Measurements from ENCODE around the gene DNTT.

DNTT gene

GRCh38 chr10:96304230-96304629 is at the start of gene DNTT:
DNTT (plus strand) TSS chr10:96304434; CDS start chr10:96304498, 64 bp downstream.
- no peak for DNase-seq (ENCODE audit: low read depth, low spot score)

DNA sequence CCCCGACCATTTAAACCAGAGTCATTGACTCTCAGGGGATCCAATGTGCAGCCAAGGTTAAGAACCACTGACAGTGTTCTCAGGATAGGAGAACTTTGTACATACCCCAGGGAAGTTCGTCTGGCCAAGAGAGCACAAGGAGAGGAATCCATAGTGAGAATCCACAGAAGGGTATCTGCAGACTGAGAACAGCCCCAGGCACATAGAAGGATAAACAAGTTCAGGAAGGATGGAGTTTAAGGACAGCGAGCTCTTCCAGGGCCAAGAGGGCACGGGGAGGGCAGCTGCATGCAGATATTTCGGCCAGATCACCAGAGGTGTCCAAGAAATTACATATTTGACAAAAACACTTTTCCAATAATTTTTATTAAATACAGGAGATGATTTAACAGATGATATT is 49.3 kb upstream of the DNTT start:
- DNase-seq (ENCODE audit: low read depth, low spot score) = no peak

DNA sequence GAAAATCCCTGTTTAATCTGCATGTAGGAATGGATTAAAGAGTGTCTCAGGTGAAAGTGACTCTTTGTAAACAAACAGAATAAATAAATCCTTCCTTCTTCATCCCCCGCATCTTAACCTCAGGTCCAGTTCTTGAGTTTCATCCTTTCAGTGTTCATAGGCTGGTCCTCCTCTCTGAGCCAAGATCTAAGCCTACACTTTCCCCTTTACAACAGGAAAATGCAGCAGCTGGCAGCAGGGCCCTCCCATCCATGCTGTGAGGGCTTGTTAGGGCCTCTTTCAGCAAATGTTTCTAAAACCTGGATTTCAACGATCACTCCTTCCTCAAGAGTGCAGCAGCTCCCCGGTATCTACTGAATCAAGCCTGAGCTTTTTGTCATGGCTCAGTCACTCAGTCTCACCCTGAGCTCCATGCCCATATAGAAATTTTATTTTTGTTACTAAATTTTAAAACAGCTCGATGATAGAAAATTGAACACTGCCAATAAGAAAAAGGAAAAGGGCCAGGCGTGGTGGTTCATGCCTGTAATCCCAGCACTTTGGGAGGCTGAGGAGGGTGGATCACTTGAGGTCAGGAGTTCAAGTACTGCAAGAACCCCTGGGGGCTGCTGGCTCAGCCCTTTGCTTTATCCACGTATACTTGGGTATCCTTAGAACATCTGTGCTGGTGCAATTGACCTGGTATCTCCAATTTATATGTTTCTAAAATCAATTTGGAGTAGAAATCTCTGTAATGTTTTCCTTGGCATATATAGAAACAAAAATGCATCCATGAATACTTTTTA is 48.5 kb upstream of the DNTT start:
- no peak for DNase-seq (ENCODE audit: low read depth, low spot score)

DNA sequence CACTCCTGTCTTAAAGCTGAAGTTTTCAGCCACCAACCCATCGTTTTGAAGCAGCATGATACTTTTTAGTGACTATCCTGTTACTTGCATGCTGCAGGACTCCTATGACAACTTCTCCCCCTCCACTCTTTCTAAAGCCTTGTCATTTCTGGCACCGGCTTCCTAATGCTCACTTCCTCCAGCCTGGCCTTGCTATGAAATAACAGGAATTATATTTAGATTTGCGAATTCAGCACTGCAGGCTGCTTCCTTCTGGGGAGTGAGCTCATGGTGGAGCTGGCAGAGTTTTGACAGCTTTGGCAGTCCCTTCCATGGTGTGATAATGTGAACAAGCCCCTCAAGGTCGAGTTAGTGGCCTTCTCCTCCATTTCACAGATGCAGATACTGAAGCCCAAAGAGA is 46.3 kb upstream of the DNTT start:
- no peak for DNase-seq (ENCODE audit: low read depth, low spot score)

GRCh38 chr10:96259150-96259549 is 45.1 kb upstream of the DNTT start:
- DNase-seq (ENCODE audit: low read depth, low spot score) = no peak

- DNase-seq (ENCODE audit: low read depth, low spot score) = no peak
These were observed 44.2 kb upstream of the DNTT start for GRCh38 chr10:96260014-96260413.

DNA sequence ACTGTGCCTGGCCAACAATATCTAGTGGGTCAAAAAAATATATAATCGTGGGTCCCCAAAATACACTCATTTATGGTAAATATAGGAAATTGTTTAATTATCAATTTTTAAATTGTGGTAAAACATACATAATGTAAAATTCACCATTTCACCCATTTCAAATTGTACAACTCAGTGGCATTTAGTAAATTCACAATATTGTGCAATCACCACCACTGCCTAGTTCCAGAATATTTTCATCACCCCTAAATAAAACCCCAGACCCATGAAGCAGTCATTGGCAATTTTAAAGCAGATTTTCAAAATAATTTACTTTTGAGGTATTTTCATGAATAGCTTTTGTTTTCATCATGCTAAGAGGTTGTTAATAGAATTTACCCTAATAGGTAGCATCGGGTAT is 43.1 kb upstream of the DNTT start:
- DNase-seq (ENCODE audit: low read depth, low spot score) = no peak

DNA sequence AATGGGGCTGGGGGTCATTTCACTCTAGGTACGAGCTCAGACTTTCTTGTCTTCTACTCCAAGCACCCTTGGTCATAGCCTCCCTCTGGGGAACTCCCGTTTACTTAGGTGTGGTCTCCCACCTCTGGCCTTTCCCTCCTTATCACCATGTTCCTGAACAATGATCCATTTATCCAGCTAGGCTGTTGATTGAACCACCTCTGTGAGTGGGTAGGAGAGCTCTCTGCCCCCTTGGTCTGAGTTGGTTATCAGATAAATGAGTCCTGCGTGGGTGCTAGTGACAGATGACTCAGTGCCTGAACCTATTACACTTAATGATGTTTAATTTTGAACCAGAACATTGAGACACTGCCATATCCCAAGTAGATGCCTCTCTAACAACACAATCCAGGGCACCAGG is 42.3 kb upstream of the DNTT start:
- no peak for DNase-seq (ENCODE audit: low read depth, low spot score)

DNA sequence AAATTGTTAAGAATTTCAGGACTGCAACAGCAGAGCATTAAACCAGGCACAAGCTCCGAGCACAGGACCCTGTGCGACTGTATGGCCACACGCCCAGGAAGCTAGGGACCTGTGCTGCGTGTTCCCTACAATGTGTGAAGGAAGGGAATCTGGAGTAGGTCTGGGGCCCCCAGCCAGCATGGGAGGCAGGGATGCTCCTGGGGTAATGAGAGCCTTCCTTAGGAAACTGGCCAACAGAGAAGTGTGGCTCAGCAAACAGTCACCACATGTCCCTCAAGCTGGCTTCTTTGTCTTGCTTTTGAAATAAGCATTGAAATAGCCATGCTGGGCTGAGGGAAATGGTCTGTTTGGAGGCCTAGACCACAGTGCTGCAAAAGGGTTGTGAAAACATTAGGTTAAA is 41.1 kb upstream of the DNTT start:
- no peak for DNase-seq (ENCODE audit: low read depth, low spot score)

DNA sequence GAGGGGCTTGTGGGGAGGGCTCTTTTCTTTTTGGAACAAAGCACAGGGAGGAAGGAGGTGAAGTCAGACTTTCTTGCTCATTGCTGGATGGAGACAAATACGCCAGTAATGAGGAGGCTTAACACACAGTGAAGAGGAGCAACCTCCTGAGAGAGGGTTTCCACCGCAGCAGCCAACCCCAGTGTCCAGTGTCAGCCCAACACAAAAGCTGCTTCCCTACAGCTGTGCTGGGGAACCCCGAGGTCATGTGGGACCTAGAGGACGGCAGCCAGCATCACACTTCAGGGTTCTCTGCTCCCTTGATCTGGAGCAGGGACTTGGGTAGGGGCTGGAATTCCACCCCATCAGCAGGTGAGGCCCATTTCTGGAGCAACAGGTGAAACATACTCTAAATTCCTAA is 40.6 kb upstream of the DNTT start:
- no peak for DNase-seq (ENCODE audit: low read depth, low spot score)

DNA sequence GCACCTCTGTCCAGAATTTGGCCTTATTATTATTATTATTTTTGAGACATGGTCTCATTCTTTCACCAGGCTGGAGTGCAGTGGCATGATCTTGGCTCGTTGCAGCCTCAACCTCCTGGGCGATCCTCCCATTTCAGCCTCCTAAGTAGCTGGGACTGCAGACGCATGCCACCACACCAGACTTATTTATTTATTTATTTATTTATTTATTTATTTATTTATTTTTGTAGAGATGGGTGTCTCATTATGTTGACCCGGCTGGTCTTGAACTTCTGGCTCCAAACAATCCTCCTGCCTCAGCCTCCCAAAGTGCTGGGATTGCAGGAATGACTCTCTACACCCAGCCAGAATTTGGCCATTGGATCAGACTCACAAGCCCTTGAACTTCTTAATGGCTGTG is 39.3 kb upstream of the DNTT start:
- DNase-seq (ENCODE audit: low read depth, low spot score) = no peak

GRCh38 chr10:96266118-96266770 is 38.0 kb upstream of the DNTT start:
- DNase-seq (ENCODE audit: low read depth, low spot score) = no peak

DNA sequence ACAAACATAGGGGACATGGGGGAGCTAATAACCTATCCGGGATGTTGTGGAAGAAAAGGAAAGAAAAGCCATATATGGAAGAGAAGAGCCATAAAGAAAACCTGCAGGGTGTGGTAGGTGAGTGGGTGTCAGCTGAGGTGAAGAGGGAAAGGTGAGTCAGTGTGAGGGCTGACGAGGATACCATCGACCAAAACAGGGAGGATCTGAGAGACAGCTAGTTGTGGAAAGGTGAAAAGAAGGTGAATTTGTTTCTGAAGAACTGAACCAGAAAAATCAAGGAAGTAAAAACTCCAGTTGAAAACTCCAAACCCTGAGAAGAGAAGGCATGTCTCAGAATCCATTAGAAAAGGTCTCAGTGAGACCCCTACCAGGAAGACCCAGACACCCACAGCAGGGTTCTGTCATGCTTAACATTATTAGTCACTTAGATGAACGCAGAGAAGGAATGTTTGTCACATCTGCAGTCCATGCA is 37.0 kb upstream of the DNTT start:
- DNase-seq (ENCODE audit: low read depth, low spot score) = no peak

- no peak for DNase-seq (ENCODE audit: low read depth, low spot score)
These were observed 35.8 kb upstream of the DNTT start for GRCh38 chr10:96268341-96268909.

DNA sequence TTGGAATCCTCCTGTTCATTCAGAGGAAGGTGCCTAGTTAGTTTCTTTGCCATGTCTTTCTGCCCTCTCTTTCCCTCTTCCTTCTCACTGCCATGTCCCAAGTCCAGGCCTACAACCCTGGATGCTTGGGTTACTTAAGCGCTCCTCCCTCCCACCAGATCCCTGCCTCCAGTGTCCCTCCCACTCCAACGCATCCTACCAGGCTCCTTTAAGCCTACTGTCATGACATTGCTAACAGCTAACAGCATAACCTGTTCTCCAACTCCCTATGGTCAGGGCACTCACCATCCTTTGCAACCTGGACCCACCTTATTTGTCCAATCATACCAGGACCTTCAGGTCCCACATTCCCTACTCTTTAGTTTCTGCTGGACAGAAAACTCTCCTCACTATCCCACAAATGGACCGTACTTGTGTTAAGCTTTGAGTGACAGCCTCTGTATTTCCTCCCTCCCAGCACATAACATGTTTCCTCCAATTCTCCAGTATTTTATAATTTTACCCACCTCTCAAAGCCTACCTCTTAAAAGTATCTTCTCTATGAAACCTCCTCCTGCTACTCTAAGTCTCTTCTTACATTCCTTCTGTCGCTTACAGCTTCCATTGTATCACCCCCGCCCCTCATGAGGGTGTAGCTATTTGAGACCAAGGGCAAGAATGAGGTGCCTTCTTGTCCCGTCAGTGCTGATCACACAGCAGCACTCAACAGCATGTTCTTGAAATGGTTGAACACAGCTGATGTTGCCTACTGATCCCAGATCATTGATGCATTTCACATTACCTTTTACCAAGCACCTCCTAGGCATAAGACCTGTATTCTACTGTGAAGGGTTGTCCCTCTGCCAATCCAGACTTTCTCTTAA is 34.6 kb upstream of the DNTT start:
- no peak for DNase-seq (ENCODE audit: low read depth, low spot score)

DNA sequence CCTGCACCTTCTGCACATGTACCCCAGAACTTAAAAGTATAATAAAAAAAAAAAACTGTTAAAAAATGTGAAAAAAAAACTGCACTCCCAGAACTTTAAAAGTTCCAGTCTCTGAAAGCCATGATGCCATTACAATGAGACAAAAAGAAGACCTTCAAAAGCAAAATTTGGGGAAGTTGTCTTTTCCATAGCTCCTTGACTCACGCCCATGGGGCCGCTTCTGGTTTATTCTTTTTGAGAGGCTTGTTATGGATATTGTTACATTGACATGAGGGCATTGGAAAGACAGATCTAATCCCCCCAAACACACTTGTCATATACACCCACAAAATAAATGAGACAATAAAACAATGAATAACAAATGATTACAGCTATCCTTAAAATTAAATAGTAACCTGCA is 33.7 kb upstream of the DNTT start:
- no peak for DNase-seq (ENCODE audit: low read depth, low spot score)

- DNase-seq (ENCODE audit: low read depth, low spot score) = no peak
These were observed 33.0 kb upstream of the DNTT start, which contains the start of gene BLNK for GRCh38 chr10:96271016-96271815. BLNK (minus strand) TSS chr10:96271569; CDS start chr10:96271398, 171 bp downstream.

DNA sequence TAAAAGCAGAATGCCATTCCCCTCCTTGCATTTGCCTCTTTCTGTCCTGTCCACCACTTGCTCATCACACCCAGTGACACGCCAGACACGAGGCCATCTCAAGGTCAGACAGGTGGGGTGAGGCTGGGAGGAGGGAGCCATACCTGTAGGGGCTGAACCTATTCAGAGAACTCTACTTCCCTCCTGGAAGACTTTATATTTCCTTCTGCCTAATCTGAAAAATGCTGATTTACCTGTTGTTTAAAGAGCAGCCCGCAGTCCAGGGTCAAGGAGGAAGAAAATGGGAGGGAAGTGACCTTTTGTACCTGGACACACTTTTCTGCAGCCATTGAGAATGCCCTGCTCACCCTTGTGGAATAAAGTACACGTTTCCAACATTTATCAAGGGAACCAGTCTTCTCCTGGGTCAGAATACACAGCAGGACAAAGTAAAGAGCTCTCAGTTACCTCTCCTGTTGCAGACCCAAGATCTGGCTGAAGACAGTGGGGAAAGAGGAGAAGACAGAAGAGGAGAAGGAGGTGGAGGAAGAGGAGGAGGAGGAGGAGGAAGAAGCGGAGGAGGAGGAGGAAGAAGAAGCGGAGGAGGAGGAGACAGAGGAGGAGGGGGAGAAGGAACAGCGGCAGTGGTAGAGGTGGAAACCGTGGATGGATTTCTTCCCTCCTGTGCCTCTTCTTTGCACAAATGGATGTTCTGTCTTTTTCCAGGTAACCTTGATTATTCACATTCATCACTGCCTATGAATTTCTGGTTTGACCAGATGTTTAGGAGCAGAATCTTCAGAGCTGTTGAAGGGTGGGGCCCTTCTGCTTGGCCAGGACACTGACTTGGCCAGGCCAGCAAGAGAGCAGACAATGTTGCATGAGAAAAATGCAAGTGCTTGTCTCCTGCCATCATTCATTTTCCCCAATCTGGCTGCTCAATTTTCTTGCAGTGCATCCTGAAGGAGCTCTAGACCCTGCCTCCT is 31.6 kb upstream of the DNTT start:
- DNase-seq (ENCODE audit: low read depth, low spot score) = no peak

DNA sequence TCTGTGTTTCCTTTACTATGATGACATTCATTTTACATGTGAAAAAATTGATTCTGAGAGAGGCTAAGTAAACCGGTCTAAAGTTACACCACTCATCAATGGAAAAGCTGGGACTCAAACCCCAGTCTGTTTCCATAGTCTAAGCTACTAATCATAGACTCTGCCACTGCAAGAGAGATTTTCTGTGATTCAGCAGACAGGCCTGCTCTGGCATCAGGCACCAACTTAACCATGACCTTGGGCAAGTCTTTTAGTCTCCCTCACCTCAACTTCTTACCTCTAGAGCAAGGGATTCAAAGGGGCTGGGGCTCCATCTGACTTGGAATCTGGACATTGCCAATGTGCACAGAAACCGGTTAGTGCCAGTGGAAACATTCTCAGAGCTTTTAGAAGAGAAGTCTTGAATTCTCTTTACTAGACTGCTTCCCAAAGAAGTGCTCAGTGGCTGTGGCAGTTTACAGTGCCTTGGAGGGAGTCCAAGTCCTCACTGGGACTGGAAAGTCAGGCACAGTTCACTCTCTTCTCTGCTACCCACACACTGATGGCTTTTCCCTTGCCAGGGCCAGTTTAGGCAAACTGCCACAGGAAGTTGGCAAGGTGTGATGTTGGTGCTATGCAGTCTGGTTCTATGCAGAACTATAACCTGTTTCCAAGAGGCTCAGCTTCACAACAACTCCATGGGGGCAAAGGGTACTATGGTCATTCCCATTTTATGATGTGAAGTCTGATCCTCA is 28.4 kb upstream of the DNTT start:
- no peak for DNase-seq (ENCODE audit: low read depth, low spot score)

Measured in activated naive CD8-positive, alpha-beta T cell treated with anti-CD3 and anti-CD28 coated beads, Interleukin-2, amount 50 U/mL, for 16 hours (primary cell).